Ecto neural progenitor cell (in vitro differentiated cells): Measurements from ENCODE around the gene KRT6C.

Experiments
- DNase-seq: peaks from one replicate; pipeline ENCODE4 v3.0.0-alpha.2; 2018; ENCODE audit warnings: low spot score

The KRT6C gene

GRCh38 chr12:52455821-52456220 lies 17.8 kb downstream of the KRT6C start:
- no peak for DNase-seq

GRCh38 chr12:52454411-52455201 lies 19.0 kb downstream of the KRT6C start:
- no peak for DNase-seq

GRCh38 chr12:52452101-52452500 lies 21.5 kb downstream of the KRT6C start, which contains the start of gene KRT6B:
TSS of gene KRT6B (minus strand) at chr12:52452146. CDS start at chr12:52452078, 68 bp downstream.
- DNase-seq = peak; percentile 19

- no peak for DNase-seq
Measured at GRCh38 chr12:52448228-52448627, 25.4 kb downstream of the KRT6C start.

- DNase-seq = peak; percentile 28
Measured at GRCh38 chr12:52447196-52447595, 26.4 kb downstream of the KRT6C start.

GRCh38 chr12:52446367-52447045 lies 27.1 kb downstream of the KRT6C start:
- no peak for DNase-seq

GRCh38 chr12:52445876-52446275 lies 27.7 kb downstream of the KRT6C start:
- no peak for DNase-seq

- no peak for DNase-seq
Measured at GRCh38 chr12:52444647-52445595, 28.7 kb downstream of the KRT6C start.

GRCh38 chr12:52443966-52444365 lies 29.6 kb downstream of the KRT6C start:
- no peak for DNase-seq

GRCh38 chr12:52442600-52443061 lies 31.0 kb downstream of the KRT6C start:
- DNase-seq = peak; percentile 74

- no peak for DNase-seq
Measured at GRCh38 chr12:52441320-52441911, 32.2 kb downstream of the KRT6C start.

- no peak for DNase-seq
Measured at GRCh38 chr12:52440821-52441319, 32.7 kb downstream of the KRT6C start.

- no peak for DNase-seq
Measured at GRCh38 chr12:52439845-52440244, 33.8 kb downstream of the KRT6C start.

- DNase-seq = peak; percentile 41
Measured at GRCh38 chr12:52439420-52439819, 34.2 kb downstream of the KRT6C start.

- peak; percentile 37 for DNase-seq
Measured at GRCh38 chr12:52438305-52439301, 35.0 kb downstream of the KRT6C start.

GRCh38 chr12:52437508-52437907 lies 36.1 kb downstream of the KRT6C start:
- peak; percentile 45 for DNase-seq

- peak; percentile 47 for DNase-seq
Measured at GRCh38 chr12:52436828-52437474, 36.7 kb downstream of the KRT6C start.

GRCh38 chr12:52436000-52436827 lies 37.4 kb downstream of the KRT6C start:
- peak; percentile 41 for DNase-seq

GRCh38 chr12:52435659-52435999 lies 38.0 kb downstream of the KRT6C start:
- DNase-seq = no peak
